Heart left ventricle (tissue), 16 donors: ENCODE data around the gene GREM2. TPM values are rescaled to one million over a fixed set of nuclear protein-coding genes. Genes with fewer than 3 reads are reported as not detected.

ENCODE experiments used
- ATAC-seq, 4 donors: fragments of 200-7000 bp; cut with Tn5 transposase; one replicate each; pipeline ENCODE4 v1.9.1; 2020 to 2022; ENCODE audit warnings: moderate library complexity in 4 of 4, mild to moderate bottlenecking in 3 of 4, moderate number of reproducible peaks in 1 of 4
- DNase-seq, 5 donors: peaks; one replicate each; pipeline ENCODE4 v3.0.0-alpha.2; 2020
- H3K27ac ChIP-seq, 12 donors: fragments of 200-600 bp; sonication (generic) in 4 of 12; one replicate each; pipeline versions ENCODE4 v1.5.0 to v1.8.0; 2016 to 2022; ENCODE audit warnings: mild to moderate bottlenecking in 2 of 12
- H3K27me3 ChIP-seq, 9 donors: fragments of 200-600 bp; sonication (generic) in 2 of 9; one replicate each; pipeline versions ENCODE4 v1.5.1 to v1.8.0; 2016 to 2022; ENCODE audit warnings: mild to moderate bottlenecking in 3 of 9
- H3K36me3 ChIP-seq, 9 donors: fragments of 200-600 bp; sonication (generic) in 2 of 9; one replicate each; pipeline versions ENCODE4 v1.5.0 to v1.8.0; 2018 to 2022; ENCODE audit warnings: mild to moderate bottlenecking in 2 of 9
- H3K4me1 ChIP-seq, 12 donors: fragments of 200-600 bp; sonication (generic) in 4 of 12; one replicate each; pipeline versions ENCODE4 v1.5.0 to v1.8.0; 2016 to 2022; ENCODE audit warnings: mild to moderate bottlenecking in 3 of 12
- H3K4me3 ChIP-seq, 12 donors: fragments of 200-600 bp; sonication (generic) in 4 of 12; one replicate each; pipeline versions ENCODE4 v1.5.0 to v1.8.0; 2017 to 2022; ENCODE audit warnings: mild to moderate bottlenecking in 9 of 12, moderate library complexity in 4 of 12
- H3K9me3 ChIP-seq, 12 donors: fragments of 200-600 bp; sonication (generic) in 4 of 12; one replicate each; pipeline versions ENCODE4 v1.5.0 to v1.8.0; 2016 to 2022; ENCODE audit warnings: mild to moderate bottlenecking in 1 of 12
- CTCF ChIP-seq, 12 donors: fragments of 200-600 bp; sonication (generic) in 4 of 12; IDR thresholded peaks; one replicate each; pipeline versions ENCODE4 v1.5.0 to v1.8.0; 2018 to 2022; ENCODE audit warnings: antibody characterized with exemption in 12 of 12, mild to moderate bottlenecking in 5 of 12
- POLR2A ChIP-seq, 2 donors: fragments of 450-650 bp; IDR thresholded peaks; one replicate each; pipeline ENCODE4 v1.6.1; 2017; ENCODE audit warnings: antibody characterized with exemption in 2 of 2, mild to moderate bottlenecking in 2 of 2, moderate library complexity in 2 of 2
- WGBS, 4 donors: extraction: QIAGEN DNeasy Blood & Tissue Kit in 2 of 4; methylation state at CpG; one replicate each; pipeline versions ENCODE4 v1.1.5 to v1.1.7; 2013 to 2018; 5-methylcytosine and 5-hydroxymethylcytosine counted together
- intact Hi-C, 10 donors: fragments of 100-400 bp; cut with DNase I; formaldehyde crosslinking; loops; one replicate each; pipeline versions ENCODE4 v1.11.1 to v1.14.2; 2022
- polyA plus RNA-seq, 2 donors: library from polyadenylated mRNA; stranded (reverse); fragments of 200-250 nt; gene quantifications; one replicate each; pipeline ENCODE4 v1.2.3, GENCODE V29; 2013
- total RNA-seq, 9 donors: library from RNA; depleted of rRNA in 2 of 9; stranded (reverse); fragments of >200 nt in 2 of 9; fragmentation: NEBNext Ultra II Directional in 3 of 9; extraction: Animal tissue kit (Norgen Biotek cat#: 25700) in 3 of 9; gene quantifications; one replicate each; pipeline versions ENCODE4 v1.1.0 to v1.2.4, GENCODE V29; 2016 to 2023
- donor health status: ischemic (EF 13 %, LVEDD 7.1; RV severe dilation, severe dysfunction).
- donor health status: healthy with polysubstance abuse.
- donor health status: DM: no; HTN: yes; CAD: no.
- donor health status: DM: no; HTN: no; CAD: no.
- donor health status: ischemic (EF 25% LVEDD 6.9; RV normal size, moderate dysfunction).
- donor health status: ischemic (EF 25% LVEDD 5.7; RV mildly dilated, moderate dysfunction).
- donor health status: healthy.
- donor health status: DM: yes; HTN: yes; CAD: no.
- donor health status: ischemic (EF 35%, LVEDD 5.7; RV mildly dilated, moderate dysfunction).
- donor health status: nonischemic (EF 11% LVEDD 7.7; RV severe dilation, severe dysfunction).
- donor health status: DM: yes; HTN: yes; CAD: no.
- donor health status: PGD.
- donor health status: ischemic (EF 29% LVEDD 5.4; RV normal size, mild dysfunction).
- donor health status: nonischemic (EF 23%, LVEDD 6.1; RV moderate dilation, normal function).

GREM2 gene
- total and polyA plus RNA-seq, 11 donors, result 0.66 TPM; not detected in 10

GRCh38 chr1:240445369-240445768, 166.6 kb downstream of the GREM2 start:
- Histone ChIP-seq H3K27me3 (no peaks in the 10 kb centered on the region), H3K36me3 (no peaks in the 10 kb centered on the region), H3K27ac (no peak overlapping the region), H3K4me1 (no peaks in the 10 kb centered on the region), H3K9me3 (no peaks in the 10 kb centered on the region), H3K4me3 (no peak overlapping the region)
- DNase-seq (no peak), ATAC-seq (no peak)
- 82 to 85% (median 83%) methylated on average over 3 of the region's 3 CpGs for WGBS, 4 donors
- TF ChIP-seq CTCF (IDR thresholded peaks at IDR 0.05) (no peak), POLR2A (IDR thresholded peaks at IDR 0.05) (no peak)
- intact Hi-C loops, result no loop called here

- no peaks in the 10 kb centered on the region for H3K4me1 ChIP-seq
- no peak for TF ChIP-seq CTCF (IDR thresholded peaks at IDR 0.05)
- no peak for TF ChIP-seq POLR2A (IDR thresholded peaks at IDR 0.05)
- H3K36me3 ChIP-seq, result no peaks in the 10 kb centered on the region
- H3K4me3 ChIP-seq, result no peak overlapping the region
- no peaks in the 10 kb centered on the region for H3K27me3 ChIP-seq
- no peaks in the 10 kb centered on the region for H3K9me3 ChIP-seq
- intact Hi-C loops, result no loop called here
- WGBS, 4 donors, result 80 to 93% (median 90%) methylated on average over 1 of the region's 1 CpG
- no peak for DNase-seq
- no peak overlapping the region for H3K27ac ChIP-seq
- ATAC-seq, result no peak
Measured at GRCh38 chr1:240441669-240442068, 170.3 kb downstream of the GREM2 start.
